HS-27A (cell line): ENCODE measurements around the gene SSB.
"Not testable (repeated sequence)": the region's sequence is repeated elsewhere in the genome, so short reads cannot be mapped to it uniquely, and the experiment has no call there.

ENCODE experiments used
- DNase-seq: peaks from one replicate; pipeline ENCODE4 v3.0.0-alpha.2; 2012; ENCODE audit warnings: low read depth, missing footprints

Gene SSB

DNA sequence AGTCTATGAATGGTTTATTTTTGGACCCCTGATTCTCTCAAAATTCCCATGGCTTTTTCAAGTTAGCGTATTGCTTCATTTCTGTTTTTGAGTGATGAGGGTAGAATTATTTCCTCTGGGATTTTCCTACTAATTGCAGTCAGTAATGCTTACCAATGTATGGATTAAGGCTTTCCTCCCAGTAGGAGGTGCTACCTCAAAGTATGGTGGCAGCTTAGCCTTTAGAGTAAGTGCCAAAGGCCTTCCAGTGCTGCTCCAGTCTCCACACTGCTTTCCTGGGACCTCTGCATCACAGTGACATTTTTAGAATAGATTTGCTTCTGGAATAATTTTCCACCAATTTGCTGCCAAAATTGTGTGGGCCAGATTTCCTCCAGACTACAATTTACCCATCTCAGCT lies 16.2 kb upstream of the SSB start:
- no peak for DNase-seq

DNA sequence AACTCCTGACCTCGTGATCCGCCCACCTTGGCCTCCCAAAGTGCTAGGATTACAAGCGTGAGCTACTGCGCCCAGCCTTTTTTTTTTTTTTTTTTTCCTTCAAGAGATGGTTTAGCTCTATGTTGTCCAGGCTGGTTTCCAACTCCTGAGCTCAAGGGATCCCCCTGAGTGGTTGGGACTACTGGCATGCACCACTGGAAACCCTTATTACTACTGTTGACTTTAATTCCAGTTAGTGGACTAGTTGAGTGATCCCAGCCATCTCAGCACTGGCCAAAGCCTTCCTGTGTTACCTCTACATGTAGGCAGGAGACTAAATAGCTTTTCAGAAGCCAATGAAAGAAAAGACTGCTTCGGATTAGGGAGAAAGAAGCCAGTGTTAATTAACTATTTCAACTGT lies 8.1 kb upstream of the SSB start:
- no peak for DNase-seq

DNA sequence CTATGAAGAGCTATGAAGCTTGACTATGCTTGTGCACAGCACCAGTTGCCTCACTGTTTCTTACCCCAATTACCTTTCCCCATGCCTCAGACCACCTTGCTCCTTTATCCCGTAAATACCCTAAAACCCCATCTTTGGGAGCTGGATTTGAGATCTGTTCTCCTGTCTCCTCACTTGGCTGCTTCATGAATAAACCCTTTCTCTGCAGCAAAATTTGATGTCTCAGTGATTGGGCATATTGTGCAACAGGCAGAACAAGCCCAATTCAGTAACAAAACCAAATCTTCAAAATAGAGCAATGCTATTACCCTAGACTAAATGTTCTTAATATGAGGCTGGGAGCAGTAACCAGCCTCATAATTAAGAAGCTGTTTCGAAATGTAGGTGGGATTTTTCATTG lies 3.5 kb upstream of the SSB start:
- DNase-seq = no peak

DNA sequence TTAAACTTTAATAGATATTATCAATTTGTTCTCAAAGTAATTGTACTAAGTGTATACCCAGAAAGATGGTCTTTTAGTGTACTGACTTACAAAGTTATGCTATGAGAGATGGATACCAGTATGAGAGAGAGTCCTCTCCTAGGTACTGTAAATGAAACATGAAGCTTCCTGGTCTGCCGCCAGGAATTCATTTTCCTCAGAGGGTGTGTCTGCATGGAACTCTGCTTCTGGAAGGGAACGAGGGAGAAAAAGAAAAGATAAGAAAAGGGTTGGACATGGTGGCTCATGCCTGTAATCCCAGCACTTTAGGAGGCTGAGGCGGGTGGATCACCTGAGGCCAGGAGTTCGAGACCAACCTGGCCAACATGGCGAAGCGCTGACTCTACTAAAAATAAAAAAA lies 2.2 kb upstream of the SSB start:
- no peak for DNase-seq

DNA sequence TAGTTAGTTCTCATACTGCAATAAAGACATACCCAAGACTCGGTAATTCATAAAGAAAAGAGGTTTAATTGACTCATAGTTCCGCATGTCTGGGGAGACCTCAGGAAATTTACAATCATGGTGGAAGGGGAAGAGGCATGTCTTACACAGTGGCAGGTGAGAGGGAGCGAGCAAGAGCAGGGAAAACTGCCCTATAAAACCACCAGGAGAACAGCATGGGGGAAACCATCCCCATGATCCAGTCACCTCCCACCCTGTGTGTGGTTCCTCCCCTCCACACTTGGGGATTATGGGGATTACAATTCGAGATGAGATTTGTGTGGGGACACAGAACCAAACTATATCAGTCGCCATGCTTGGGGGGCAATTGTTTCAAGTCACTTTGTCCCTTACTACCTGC lies 1.1 kb upstream of the SSB start:
- no peak for DNase-seq

DNA sequence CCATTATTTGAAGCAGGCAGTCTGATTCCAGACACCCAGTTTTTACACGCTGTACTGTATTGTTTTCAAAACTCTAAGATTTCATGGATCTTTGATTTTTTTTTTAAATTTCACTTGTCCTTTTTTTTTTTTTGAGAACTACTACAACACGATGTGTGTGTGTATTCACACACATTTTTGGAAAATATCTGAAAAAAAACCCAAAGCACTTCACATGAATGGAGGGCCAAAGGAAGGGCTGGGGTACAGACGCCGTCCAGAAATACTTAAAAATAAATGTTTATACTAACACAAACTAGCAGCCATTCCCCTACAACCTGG lies 314 bp upstream of the SSB start:
- no peak for DNase-seq

DNA sequence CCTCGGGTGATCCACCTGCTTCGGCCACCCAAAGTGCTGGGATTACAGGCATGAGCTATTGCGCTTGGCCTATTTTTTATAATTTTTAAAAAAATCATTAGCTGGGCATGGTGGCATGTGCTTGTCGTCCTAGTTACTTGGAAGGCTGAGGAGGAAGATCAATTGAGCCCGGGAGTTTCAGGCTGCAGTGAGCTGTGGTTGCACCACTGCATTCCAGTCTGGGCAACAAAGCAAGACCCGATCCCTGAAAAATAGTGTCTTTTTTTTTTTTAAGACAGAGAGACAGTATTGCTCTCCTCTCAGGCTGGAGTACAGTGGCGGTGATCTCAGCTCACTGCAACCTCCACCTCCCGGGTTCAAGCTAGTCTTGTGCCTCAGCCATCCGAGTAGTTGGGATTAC lies 4.8 kb downstream of the SSB start:
- no peak for DNase-seq

DNA sequence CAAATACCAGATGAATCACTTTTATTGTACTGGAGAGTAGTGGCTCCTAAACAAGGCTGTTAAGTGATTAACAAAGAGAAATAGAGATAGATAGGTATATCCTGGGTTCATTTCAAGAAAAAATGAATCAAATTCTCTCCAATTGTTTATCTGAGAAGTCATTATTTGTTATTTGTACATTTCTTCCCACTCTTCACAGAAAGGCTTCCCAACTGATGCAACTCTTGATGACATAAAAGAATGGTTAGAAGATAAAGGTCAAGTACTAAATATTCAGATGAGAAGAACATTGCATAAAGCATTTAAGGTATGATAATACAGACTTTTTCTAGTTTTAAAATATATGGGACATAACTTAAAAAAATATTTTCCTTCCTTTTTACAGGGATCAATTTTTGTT lies 7.9 kb downstream of the SSB start:
- DNase-seq = no peak

DNA sequence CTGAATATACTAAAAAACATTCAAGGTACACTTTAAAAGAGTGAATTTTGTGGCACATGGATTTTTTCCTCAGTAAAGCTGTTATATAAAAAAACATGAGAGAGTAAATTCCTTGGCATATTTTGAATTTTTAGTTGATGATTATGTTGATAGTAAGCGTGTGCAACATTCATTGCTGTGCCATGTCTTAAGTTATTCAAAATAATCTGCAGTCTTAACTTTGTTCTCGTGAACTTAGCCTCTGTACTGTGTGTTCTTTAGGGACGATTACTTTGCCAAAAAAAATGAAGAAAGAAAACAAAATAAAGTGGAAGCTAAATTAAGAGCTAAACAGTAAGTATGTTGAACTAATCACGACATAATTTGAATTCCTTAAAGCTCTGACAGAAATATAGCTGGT lies 9.6 kb downstream of the SSB start:
- no peak for DNase-seq

DNA sequence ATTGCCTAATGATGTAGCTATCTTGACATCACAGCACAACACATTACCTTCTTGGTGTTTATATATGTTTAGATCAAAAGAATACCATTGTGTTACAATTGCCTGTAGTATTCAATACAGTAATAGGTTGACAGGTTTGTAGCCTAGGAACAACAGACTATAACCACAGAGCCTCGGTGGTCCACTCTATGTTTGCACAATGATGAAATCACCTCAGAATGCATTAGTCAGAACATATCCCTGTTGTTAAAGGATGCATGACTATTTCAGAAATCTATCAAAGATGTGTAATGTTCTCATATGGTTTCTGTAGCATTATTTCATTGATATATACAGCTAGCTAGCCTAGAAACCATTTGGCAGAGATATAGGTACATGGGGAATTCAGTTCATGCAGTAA lies 17.2 kb downstream of the SSB start:
- DNase-seq = no peak

DNA sequence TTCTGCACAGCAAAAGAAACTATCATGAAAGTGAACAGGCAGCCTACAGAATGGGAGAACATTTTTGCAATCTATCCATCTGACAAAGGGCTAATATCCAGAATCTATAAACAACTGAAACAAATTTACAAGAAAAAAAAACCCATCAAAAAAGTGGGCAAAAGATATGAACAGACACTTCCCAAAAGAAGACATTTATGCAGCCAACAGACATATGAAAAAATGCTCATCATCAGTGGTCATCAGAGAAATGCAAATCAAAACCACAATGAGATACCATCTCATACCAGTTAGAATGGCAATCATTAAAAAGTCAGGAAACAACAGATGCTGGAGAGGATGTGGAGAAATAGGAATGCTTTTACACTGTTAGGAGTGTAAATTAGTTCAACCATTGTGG lies 18.3 kb downstream of the SSB start:
- not testable (repeated sequence) for DNase-seq

DNA sequence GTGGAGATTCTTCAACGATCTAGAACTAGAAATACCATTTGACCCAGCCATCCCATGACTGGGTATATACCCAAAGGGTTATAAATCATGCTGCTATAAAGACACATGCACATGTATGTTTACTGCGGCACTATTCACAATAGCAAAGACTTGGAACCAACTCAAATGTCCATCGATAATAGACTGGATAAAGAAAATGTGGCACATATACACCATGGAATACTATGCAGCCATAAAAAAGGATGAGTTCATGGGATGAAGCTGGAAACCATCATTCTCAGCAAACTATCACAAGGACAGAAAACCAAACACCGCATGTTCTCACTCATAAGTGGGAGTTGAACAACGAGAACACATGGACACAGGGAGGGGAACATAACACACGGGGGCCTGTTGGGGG lies 18.7 kb downstream of the SSB start:
- DNase-seq = not testable (repeated sequence)

DNA sequence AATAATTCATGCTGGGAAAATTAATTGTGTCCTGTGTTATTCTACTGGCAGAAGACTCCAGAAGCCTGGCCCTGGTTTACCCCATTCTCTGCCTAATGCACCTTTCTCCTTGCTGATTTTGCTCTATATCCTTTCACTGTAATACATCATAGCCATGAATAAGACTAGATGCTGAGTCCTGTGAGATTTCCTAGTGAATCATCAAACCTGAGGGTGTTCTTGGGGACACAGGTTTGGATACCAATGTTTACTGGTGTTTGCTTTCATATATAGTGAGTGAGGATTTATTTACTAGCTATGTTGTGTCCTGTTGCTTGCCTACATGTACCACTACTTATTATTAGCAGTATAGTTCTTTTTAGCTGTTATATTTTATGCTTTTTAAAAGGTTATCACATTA lies 19.6 kb downstream of the SSB start:
- no peak for DNase-seq

DNA sequence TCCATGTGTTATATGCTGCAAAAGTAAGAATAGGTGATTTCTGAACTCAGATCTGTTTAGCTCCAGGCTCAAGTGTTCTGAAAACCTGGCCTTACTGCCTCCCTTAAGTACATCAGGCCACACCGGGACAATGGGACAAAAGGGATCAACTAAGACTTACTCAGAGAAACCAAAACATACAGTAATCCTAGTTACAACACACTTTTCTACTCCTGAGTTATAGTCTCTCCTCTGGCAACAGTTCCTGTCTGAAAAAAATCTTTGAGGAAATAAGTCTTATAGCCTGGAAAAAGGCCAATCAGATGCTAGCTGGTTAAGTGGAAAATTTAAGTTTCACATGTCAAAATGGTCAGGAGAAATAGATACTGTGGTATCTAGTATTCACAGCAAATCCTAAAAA lies 20.4 kb downstream of the SSB start:
- no peak for DNase-seq

DNA sequence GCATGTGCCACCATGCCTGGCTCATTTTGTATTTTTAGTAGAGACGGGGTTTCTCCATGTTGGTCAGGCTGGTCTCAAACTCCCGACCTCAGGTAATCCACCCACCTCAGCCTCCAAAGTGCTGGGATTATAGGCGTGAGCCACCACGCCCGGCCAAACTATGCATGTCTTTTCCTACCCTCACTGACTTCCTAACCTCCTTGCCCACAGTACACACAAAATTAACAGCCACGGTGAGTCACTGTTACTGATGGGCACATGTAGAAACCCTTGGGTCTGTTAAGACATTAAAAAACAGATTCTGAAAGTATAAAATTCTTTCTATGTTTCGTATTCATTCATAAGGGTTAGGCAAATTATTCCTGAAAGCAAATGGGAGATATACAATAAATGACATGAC lies 21.4 kb downstream of the SSB start:
- DNase-seq = not testable (repeated sequence)

DNA sequence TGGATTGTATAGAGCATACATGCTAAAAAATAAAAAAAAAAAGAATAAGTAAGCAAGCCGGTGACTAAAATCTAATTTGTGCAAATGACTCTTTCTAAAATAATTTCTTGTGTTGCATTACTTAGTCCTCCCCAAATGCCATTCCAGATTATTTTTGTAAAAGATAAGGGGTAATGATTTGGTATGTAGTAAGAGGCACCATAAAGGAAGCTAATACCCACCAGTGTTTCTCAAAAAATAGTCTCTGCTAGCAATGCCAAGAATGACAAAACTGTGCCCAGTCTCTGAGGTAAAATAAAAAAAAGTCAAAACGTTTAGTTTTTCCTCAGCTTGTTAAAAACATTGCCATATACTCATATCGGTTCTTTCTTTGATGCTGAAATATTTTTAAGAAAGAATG lies 23.4 kb downstream of the SSB start:
- DNase-seq = no peak

DNA sequence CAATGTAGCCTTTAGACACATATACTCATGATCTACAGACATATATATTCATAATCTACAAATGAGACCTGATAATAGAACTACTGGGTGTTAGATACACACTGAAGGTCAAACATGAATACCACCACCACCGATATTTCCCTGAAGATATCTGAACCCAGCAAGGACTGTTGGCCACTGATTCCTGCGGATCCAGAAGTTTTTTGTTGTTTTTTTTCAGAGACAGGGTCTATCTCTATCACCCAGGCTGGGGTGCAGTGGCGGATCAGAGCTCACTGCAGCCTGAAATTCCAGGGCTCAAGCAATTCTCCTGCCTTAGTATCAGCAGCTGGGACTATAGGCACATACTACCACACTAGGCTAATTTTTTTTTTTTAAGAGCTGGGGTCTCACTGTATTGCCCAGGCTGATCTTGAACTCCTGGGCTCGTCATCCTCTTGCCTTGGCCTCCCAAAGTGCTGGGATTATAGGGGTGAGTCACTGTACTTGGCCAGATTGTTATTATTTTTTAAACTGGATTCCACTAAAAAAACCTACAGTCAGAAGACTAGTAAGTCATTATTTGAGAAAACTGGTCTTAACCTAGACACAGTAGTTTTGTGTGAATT lies 24.2 kb downstream of the SSB start:
- no peak for DNase-seq

DNA sequence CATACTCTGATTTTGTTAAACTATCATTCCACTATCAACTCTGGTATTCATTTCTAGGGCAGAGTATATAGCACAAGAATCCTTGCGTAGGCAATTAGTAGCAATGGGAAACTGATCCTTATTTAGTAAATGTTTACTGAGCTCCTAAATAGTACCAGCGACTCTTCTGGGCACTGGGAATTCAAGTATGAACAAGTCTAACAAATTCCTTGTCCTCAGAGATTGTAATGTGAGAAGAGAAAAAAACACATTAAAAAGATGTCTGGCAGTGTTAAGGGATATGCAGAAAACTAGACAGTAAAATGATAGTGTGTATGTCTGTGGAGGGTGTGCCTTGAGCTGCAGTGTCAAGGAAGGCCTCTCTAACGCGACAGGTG lies 25.3 kb downstream of the SSB start:
- no peak for DNase-seq

DNA sequence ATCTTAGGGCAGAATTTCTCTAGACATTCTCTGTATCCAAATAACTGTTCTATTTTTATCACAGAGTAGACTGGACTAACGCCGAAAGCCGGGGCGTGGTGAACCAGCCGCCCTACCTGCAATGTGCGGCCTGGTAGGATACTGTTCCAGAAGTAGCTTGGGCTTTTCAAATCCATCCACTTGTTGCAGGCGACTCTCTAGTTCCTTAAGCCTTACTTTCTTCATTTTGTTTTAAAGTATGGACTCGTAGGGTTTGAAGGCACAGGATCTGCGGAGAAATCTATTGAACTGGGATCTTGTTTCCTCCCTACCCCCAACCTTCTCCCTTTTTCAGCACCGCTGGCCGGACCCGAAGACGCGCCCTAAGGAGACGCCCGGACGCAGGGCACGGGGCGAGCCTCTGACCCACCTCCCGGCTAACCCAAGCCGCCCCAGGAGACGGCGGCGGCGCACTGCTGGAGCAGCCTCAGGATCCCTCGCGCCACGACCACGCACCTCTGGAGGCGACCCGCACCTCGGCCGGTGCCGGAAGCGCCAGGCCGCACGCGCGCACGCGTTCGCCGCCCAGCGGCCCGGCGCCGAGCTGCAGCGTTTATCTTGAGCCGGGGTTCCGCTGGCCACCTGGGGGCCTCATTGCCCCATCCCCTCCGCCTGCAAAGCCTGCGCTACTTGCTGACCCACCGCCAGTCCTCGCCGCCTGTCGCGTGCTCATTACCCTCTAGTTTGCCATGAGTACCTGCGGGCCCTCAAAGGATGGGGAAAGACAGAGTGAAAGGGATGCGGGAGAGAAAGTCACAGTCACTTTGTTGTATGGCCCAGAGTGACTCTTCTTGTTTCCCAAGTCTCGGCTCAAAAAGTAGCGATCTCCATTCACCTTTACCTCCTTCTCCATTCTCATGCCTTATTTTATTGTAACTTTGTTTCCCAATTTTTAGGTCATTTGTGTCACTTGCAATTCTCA lies 26.0 kb downstream of the SSB start, which contains the start of gene METTL5:
Gene METTL5 (minus strand): TSS at position 533 of the 961 bp plus-strand sequence. CDS start 308 bp downstream, at position 225.
- DNase-seq = no peak

DNA sequence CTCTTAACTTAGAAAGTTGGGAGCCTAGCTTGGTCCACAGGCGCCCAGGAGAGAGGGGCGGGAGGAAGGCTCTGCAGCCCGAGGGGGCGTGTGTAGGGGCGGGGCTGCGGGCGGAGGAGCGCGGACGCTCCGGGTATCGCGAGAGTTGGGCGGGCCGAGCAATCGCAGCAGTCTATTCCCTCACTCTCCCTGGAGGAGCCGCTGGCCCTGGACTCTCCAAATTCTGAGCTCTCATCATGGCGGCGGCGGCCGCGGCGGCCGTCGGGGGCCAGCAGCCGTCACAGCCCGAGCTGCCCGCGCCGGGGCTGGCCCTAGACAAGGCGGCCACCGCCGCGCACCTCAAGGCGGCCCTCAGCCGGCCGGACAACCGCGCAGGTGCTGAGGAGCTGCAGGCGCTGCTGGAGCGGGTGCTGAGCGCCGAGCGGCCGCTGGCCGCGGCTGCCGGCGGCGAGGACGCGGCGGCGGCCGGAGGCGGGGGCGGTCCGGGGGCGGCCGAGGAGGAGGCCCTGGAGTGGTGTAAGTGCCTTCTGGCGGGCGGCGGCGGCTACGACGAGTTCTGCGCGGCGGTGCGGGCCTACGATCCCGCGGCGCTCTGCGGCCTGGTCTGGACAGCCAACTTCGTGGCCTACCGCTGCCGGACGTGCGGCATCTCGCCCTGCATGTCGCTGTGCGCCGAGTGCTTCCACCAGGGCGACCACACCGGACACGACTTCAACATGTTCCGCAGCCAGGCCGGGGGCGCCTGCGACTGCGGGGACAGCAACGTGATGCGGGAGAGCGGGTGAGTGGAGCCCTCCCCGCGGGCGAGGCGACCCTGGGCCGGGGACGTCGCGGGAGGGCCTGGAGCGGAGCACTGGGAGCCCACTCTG lies 28.8 kb downstream of the SSB start, which contains the start of gene UBR3:
Gene UBR3 (plus strand): TSS at position 183 of the 869 bp plus-strand sequence. CDS start 54 bp downstream, at position 237.
- DNase-seq = no peak

DNA sequence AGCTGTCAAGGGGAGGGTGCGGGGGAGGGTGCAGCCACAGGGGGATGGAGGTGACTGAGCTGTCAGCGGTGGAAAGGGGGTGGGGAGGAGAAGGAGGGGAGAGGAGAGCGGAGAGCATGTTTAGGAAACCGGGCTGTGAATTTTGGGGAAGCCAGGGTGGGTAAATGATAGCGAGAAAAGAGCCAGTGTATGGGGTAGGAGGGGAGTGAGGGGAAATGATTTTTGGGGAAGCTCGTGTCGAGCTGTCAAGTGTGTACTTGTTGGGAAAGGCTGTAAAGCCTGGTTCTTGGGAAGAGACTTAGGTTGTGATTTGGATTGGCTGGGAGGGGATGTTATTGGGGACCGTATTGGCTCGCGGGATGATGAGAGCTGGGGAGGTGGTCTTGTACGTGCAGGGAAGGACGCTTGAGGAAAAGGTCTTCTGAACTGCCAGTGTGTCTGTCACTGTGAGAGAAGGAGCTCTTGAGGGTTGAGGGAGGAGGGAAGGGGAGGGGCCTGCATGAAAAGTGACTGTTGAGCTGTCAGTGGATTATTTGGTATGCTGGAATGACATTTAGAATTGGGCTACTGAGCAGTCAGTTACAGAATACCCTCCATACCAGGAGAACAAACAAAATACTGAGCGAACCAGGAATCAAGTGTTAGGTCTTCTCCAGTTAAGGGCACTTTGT lies 29.6 kb downstream of the SSB start:
- no peak for DNase-seq

DNA sequence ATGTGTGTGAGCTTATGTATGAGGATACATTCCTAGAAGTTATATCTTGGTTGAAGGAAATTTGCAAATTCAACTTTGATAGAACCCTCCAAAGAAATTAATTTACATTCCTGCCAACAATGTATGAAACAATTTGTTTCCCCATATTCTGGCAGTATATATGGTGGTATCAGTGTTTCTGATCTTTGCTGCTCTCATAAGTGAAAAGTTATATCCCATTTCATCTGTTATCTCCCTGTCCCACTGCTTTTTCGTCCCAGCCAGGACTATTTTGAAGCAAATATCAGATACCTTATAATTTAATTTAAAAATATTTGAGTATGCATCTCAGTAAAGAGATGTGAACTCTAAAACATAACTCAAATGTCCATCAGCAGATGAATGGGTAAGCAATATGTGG lies 35.7 kb downstream of the SSB start:
- no peak for DNase-seq
